GM21529 (cell line): Measurements from ENCODE around the gene LIPN.

Experiments used
- ATAC-seq: cut with Tn5 transposase; IDR thresholded peaks from one replicate; pipeline ENCODE4 v1.9.1; 2021; ENCODE audit not compliant: unreplicated experiment

The LIPN gene

DNA sequence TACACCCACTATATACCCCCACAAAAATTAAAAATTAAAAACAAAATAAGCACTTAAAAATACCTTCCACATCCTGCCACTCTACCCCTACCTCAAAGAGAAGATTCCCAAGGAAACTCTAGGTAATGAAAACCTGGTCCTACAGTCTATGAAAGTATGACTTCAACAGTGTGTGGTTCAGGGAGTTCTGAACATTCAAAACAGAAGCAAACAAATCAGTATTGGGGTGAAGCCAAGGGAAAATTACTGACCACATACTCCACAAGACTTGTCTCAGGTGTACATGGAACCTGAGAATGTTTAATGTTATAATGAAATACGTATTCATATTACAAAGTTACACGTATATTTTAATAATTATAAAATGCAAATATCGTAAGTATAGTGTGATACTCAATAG is 22.4 kb downstream of the LIPN start:
- ATAC-seq = no peak

- ATAC-seq = no peak
Observed at GRCh38 chr10:88783724-88784123, 23.9 kb downstream of the LIPN start.

- ATAC-seq = no peak
Observed at GRCh38 chr10:88786032-88786770, 26.4 kb downstream of the LIPN start.

GRCh38 chr10:88787463-88787862 is 27.6 kb downstream of the LIPN start:
- no peak for ATAC-seq

GRCh38 chr10:88788924-88789323 is 29.1 kb downstream of the LIPN start:
- ATAC-seq = no peak

DNA sequence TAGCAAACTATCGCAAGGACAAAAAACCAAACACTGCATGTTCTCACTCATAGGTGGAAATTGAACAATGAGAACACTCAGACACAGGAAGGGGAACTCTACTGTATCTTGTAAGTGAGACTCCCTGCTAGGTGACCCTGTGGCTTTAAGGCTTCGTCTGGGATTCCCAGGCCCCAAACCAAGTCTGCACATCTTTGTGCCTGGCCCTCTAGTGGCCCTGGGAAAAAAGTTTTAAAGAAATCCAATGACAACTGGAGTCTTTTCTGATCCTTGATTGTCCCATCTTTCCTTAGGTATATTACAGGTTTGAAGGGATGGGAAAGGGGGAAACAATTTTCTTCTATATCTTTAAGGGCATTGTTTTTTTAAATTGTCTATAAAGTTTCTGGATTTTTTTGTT is 32.1 kb downstream of the LIPN start:
- no peak for ATAC-seq

DNA sequence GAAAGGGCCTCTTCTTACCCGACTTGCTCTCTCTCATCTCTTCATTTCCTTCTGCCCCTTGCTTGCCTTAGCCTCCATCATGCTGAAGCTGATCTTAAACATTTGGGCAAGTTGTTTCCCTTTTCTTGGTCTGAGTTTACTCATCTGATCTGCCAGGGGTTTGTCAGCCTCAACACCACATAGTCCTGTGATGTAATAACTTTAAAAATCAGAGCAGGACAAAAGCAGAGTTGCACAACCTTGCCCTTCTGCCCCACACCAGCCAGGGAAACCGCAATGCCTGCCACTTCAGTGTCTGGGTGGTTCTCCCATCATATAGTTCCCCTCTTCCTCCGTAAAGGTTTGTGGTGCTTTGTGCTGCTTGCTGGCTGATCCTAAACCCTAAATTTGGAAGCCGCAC is 32.8 kb downstream of the LIPN start:
- no peak for ATAC-seq

DNA sequence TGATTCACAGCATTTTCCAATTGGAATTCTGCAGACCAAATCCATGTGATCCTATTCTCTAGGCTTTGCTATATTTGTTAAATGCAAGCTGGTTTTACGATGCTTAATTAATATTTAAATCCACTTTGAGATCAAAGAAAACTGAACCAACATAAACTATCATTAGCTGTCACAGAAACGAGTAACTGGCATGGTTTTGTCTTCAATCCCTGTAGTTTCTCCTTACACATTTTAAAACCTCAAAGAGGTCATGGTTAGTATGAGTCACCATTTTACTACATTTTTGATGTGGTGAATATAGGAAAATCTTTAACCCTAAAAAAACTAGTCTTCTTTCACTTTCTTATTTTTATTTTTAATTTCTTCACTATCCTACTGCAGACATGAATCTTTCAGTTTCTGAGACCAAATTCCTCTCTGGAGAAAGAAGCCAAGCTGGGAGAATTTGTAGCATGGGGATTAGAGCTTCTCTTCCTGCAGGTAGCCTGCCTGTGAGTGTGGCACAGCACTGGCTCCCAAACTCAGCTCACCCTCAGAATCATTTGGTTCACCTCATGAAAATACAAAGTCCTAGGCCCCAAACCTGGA is 34.0 kb downstream of the LIPN start:
- peak; percentile 64 for ATAC-seq

GRCh38 chr10:88794731-88795130 is 34.9 kb downstream of the LIPN start:
- ATAC-seq = no peak

DNA sequence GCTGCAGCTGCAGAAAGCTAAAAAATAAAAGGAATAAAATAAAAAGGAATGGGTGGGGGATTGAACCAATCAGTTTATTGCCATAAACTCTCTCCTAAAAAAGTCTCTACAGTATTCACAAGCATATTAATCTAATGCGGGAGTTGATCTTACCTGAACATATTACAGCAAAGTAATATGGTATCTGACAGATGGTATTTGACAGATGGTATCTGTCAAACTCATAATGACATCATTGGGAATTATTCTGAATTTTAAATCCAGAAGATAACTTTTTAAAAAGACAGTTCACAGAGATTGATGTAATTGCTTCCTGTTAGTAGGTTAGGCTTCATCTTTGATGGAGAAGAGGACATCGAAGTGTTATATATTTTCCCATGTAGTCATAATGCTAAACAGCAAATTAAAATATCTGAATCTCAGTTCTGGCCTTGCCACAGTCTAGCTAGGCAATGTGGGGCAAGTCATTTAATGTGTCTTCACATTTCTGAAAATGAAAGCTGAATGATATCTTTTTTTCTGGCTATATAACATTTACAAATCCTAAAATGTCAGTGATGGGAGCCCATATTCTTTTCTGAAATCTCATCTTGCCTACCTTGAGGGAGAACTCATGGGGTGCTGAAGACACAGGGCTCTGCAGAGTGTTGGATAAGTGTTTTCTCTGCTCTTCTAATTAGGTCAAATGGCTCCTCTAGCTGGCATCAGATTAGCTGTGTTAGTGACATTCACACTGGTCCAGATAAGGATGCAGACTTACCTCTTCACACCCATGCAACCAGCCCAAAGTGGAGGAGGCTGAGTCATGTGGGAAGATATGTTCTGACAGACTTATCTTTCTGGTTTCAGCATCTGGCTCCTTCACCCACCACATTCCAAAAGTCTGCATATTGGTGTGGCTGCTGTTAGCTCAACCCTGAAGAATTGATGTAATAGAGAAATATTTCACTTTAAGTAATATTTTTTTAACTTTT is 40.6 kb downstream of the LIPN start:
- ATAC-seq = no peak

DNA sequence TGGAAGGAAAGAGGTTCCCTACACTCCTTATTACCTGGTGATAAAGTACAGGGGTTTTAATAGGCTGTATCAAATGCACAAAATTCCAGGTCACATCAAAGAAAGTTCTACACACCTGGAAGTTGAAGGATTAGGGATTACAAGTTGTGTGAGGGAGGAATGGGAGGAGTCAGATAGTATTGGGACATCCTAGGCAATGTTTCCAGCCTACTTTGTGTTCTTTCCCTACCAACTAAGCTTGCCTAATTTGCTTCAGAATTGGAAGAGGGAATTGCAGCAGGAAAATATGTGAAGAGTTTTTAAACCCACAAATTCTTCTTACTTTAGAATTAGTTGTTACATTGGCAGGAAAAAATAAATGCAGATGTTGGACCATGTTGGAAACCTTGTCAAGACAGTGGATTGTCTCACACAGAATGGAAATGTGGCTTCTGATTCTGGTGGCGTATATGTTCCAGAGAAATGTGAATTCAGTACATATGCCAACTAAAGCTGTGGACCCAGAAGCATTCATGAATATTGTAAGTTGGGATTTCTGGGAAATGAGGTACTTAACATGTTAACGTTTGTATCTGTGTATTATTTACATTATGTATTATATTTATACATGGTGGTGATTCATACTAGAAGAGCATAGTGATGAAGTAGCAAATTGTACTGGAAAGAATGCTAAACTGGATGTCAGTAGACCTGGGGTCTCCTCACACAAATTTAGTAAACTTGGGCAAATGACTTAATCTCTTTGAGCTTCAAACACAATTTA is 42.9 kb downstream of the LIPN start, which contains the start of gene LIPM:
Gene LIPM, plus strand, starts transcription at position 208 of the 763 bp plus-strand sequence. Its CDS starts 167 bp downstream, at position 375.
- no peak for ATAC-seq

- no peak for ATAC-seq
Observed at GRCh38 chr10:88803641-88804040, 43.8 kb downstream of the LIPN start.

DNA sequence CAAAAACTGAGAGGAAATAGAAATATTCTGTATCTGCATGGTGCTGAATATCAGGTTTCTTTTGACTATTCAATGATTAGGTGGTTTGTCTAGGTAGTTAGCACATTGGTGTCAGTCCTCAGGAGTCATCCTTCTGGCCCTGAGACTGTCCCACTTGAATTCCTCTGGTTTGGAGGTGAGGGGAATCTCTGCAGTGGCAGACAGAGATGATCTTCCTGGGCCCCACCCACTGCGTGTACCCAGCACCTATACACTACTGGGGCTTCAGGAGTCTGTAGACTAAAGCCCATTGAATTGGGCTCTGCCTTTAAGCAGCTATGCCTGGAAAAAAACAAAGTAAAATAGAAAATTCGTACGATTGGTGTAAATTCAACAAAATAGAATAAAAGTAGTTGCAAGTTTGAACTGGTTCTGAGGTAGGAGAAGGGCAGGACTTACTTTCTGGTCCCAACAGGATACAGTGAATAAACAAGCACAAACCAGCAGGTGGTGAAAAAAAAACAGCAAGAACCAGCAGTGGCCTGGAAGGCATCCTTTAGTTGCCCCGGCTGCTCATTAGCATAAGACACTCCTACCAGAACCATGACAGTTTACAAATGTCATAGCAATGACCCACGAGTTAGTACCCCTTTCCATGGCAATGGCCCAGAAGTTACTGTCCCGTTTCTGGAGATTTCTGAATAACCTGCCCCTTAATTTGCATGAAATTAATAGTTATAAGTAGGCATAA is 44.4 kb downstream of the LIPN start:
- no peak for ATAC-seq

DNA sequence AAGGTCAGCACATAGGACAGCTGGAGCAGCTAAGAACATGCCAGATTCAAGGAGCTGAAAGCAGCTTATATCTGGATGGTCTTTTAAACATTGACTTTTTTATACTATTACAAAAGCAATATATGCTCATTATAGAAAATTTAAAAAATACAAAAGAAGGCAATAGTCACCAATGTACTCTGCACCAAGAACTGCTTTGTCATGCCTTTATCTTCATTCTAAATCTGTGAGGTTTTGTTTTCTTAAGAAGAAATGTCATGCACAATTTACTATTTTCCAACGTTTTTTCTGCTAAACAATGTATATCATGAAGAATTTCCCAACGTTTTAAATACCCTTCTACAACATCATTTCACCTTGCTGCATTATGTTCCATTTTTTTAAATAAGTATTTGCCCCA is 45.5 kb downstream of the LIPN start:
- no peak for ATAC-seq

GRCh38 chr10:88805924-88806323 is 46.1 kb downstream of the LIPN start:
- no peak for ATAC-seq

GRCh38 chr10:88809621-88810020 is 49.8 kb downstream of the LIPN start:
- no peak for ATAC-seq

- ATAC-seq = no peak
Observed at GRCh38 chr10:88810196-88810961, 50.6 kb downstream of the LIPN start.

GRCh38 chr10:88813200-88813599 is 53.4 kb downstream of the LIPN start:
- no peak for ATAC-seq

DNA sequence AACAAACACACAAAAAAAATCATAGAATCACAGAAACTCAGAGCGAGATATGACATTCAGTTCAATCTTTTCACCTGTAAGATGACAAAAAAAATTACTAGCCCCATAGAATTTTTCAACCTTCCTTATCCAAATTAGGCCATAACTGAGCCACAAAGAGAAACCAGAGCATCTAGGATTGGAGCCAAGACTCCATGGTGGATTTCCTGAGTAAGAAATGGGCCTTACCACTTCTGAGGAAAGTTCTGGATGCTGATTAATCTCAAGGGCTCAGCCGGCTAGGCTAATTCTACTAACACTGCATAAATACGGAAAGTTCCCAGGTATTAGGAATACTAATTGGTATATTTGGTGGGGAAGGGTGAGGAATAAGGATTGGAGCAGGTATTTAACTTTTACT is 59.5 kb downstream of the LIPN start:
- no peak for ATAC-seq
